Stimulated activated CD4-positive, alpha-beta T cell treated with anti-CD3 and anti-CD28 coated beads, Interleukin-2, amount 100 ng/mL, for 4 hours (primary cell): ENCODE measurements around the gene RECQL5.

Source experiments
- DNase-seq: peaks from one replicate; pipeline ENCODE4 v3.0.0-alpha.2; 2020; ENCODE audit warnings: low read depth

The RECQL5 gene

DNA sequence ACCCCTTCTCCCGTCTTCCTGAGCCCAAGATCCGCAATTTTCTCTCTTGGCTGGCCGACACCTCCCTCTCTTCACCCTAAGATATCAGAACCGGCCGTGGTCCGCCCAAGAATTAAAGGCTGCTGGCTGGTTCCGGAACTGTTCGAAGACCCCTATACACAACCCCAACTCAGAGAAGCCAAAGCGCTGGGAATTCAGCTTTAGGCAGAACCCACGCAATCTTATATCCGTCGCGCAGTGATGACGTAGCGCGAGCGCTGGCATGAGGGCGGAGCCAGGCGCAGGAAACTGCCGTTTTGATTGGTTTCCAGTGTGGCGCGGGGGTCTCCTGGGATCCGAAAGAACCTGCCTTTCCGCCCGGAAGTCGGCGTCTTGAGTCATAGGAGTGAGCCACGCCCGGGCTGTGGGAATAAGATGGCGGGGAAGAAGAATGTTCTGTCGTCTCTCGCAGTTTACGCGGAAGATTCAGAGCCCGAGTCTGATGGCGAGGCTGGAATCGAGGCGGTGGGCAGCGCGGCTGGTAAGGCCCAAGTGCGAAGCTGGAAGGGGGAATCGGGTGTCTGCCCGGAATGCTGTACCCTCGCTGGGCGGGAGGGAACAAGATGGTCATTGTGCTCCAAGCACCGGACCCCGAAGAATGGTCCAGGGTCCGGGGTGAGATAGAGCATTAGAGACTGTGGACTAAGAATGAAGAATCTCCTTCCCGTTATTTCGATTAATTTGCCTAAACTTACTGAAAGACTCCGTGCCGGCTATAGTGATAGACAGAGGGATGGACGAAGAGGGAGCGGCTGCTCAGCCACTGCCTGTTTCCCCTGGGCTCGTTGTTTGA is at the start of gene RECQL5, which contains the start of gene SAP30BP:
RECQL5 (minus strand) TSS at position 196 of the 832 bp plus-strand sequence. CDS start 597 bp downstream, outside the sequence.
SAP30BP (plus strand) TSS at position 380 of the 832 bp plus-strand sequence; CDS start at position 415, 35 bp downstream.
- DNase-seq = peak; percentile 96

- no peak for DNase-seq
These were observed 45.5 kb upstream of the RECQL5 start for GRCh38 chr17:75712446-75712845.

- DNase-seq = no peak
These were observed 40.2 kb upstream of the RECQL5 start for GRCh38 chr17:75707079-75707571.

GRCh38 chr17:75706042-75706728 is 39.2 kb upstream of the RECQL5 start:
- DNase-seq = no peak

- DNase-seq = no peak
These were observed 38.3 kb upstream of the RECQL5 start for GRCh38 chr17:75704963-75705875.

GRCh38 chr17:75703591-75703990 is 36.6 kb upstream of the RECQL5 start:
- DNase-seq = no peak

DNA sequence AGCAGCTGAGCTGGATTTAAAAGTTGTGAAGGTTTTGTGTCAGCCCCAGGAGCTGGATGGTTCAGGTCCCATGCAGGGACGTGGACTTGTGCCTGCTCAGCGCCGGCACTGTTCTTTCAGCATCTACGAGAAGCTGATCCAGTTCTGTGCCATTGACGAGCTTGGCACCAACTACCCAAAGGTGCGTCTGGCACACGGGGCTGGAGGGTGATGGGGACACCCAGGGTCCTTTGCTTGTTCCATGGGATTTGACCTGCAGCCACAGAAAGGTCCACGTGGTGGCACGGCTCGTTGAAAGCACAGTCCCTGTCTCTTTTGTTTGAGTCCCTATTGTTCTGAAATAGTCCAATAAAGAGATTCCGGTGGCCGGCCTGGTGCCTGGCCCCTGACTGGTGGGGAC is 36.2 kb upstream of the RECQL5 start:
- DNase-seq = no peak

GRCh38 chr17:75701288-75701687 is 34.3 kb upstream of the RECQL5 start:
- DNase-seq = no peak

- no peak for DNase-seq
These were observed 31.7 kb upstream of the RECQL5 start for GRCh38 chr17:75698659-75699058.

- no peak for DNase-seq
These were observed 30.8 kb upstream of the RECQL5 start for GRCh38 chr17:75697651-75698291.

DNA sequence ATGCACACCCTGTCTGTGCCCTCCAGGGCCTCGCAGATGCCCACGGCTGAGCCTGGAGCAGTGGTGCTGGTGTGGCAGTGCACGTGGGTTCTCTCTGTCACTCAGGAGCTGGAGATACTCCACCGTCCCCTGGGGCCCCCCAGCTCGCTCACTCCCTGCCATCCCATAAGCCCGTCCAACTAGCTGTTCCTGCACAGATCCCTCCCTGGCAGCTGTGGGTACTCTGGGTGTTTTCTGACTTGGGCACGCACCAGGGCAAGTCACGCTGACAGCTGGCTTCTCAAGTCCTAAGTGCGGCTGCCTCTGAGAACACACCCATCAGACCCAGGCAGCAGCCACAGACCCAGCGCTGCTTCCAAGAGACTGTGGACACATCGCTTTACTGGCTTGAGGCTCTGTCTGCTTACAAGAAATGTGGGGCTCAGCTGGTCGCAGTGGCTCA is 28.9 kb upstream of the RECQL5 start:
- DNase-seq = no peak

DNA sequence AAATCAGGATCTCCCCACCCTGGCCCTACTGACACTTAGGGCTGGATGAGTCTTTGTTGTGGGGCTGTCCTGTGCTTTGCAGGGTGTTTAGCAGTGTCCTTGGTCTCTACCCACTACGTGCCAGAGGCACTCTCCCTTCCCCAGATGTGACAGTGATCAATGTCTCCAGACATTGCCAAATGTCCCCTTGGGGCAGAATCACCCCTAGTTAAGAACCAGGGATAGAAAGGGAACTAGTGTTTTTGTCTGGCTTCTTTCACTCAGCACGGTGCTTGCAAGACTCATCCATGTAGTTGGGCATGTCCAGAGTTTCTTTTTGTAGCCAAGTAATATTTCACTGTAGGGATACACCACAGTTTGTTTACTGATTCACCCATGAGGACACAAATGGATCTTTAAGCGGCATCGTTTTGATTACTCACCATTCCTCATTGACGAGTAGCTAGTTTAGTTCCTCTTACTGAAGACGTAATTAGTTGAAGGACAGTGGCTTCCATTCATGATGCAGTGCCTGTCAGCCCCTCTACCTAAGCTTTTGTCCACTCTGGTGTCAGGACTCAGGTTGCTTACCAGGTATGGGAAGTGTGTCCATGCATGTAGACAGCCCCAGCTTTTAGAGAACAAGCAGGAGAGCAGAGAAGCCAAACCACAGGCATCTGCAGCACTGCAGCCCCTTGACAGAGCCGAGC is 28.3 kb upstream of the RECQL5 start:
- DNase-seq = no peak

DNA sequence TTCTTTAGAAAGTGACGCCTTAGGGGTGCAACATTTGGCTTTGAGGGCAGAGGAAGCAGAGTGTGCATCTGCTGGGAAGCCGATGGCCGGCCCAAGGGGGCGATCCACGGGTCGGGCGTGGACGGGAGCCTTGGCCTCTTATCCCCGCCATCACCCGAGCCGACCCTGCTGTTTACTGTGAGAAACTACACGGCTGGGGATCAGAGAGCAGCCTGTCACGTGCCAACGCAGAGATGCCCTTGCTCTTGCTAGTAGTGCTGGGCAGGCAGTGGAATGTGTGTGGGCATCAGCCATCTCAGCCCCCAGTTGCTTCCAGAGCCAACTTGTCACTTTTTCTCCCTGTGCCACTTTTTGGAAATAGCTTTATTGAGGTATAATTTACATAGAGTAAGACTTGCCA is 27.6 kb upstream of the RECQL5 start:
- DNase-seq = no peak

GRCh38 chr17:75693500-75694481 is 26.8 kb upstream of the RECQL5 start:
- DNase-seq = no peak

DNA sequence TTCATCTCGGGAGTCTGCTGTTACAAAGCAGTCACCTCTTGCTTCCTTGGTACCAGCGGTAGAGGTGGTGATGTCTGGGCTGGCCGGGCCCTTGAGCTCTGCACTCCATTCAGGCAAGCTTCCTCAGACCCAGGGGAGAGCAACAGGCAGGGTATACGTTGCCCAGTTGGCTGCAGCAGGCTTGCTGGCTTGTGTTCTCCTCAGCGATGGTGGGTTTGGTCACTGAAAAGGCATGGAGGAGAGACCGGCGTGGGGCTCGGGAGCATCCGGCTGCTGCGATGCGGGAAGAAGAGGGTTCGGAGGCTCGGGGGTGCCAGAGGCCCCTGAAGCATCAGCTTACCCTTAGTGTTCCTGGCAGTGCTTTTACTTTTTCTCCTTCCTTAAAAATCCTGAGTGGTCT is 26.0 kb upstream of the RECQL5 start:
- no peak for DNase-seq

- no peak for DNase-seq
These were observed 25.1 kb upstream of the RECQL5 start for GRCh38 chr17:75691801-75692626.

GRCh38 chr17:75691371-75691791 is 24.4 kb upstream of the RECQL5 start:
- no peak for DNase-seq

- DNase-seq = peak; percentile 28
These were observed 22.5 kb upstream of the RECQL5 start for GRCh38 chr17:75689441-75689873.
